22Rv1 (cell line): ENCODE results near the gene SLC50A1.

ENCODE experiments used
- CTCF ChIP-seq: fragments of 450-650 bp; IDR thresholded peaks from 2 replicates; pipeline ENCODE4 v1.5.1; 2017; ENCODE audit warnings: mild to moderate bottlenecking
- ZFX ChIP-seq: fragments of 450-650 bp; IDR thresholded peaks from 2 replicates; pipeline ENCODE4 v1.6.1; 2017; ENCODE audit warnings: antibody characterized with exemption, borderline replicate concordance

- TF ChIP-seq CTCF (no peak), ZFX (no peak)
Measured at GRCh38 chr1:155175281-155175926, 39.8 kb downstream of the SLC50A1 start.
